ENCODE results near the gene C10orf67.
"Not testable (repeated sequence)": the region's sequence is repeated elsewhere in the genome, so short reads cannot be mapped to it uniquely, and the experiment has no call there.

The C10orf67 gene

DNA sequence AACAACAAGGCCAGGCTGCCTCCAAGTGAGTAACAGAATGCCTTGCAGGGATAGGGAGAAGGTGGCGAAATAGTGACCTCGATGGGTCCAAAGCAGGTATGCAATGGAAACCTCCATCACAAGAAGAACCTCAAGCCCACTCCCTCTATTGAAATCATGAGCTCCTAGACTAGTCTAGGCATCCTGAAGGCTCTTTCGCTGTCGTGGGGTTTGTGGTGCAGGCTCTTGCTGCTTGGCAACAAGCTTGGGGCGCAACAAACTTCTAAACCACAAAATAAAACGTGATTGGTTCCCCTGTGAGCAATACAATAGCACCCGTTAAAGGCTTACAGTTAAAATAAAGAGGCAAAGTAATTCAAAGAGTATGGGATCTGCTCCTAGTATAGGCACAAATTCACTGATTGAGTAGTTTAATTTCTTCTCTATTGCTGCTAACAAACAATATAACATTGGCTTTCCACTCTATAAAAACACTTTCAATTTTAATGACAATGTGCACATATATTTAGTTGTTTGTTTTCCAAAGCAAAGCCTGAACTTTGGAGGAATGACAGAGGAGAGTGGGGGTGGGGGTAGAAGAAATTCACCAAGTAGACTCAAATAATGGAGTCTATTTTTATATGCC, 64.1 kb downstream of the C10orf67 start:
- no peak for DNase-seq (ENCODE audit: low read depth in 2 of 2)

DNA sequence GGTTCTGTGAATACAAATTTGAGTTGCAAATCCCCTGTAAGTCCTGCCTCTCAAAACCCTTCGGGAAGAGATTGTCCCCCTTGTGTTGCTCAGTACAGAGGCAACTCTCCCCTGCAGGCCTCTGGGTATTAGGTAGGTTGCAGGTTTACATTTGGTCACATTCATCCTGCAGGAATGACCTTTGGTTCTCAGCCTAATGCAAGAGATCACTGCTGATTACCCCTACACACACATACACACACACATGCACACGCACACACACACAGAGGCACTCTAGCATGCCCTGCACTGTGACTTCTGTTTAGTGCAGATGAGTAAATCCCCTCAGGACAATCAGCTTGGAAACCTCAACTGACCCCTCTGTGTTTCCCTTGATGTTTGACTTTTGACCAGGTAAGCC, 69.2 kb downstream of the C10orf67 start:
- DNase-seq (ENCODE audit: low read depth in 2 of 2): no peak

DNA sequence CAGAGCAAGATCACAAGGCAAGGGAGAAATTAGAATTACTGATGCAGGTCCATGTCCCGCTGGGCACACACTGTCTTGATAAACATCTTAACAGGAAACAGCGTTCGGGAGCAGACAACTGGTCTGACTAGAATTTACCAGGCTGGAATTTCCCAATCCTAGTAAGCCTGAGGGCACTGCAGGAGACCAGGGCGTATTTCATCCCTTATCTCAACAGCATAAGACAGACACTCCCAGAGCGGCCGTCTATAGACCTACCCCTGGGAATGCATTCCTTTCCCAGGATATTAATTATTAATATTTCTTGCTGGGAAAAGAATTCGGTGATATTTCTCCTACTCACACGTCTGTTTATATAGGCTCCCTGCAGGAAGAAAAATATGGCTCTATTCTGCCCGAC, 70.4 kb downstream of the C10orf67 start:
- not testable (repeated sequence) for DNase-seq (ENCODE audit: low read depth in 2 of 2)

DNA sequence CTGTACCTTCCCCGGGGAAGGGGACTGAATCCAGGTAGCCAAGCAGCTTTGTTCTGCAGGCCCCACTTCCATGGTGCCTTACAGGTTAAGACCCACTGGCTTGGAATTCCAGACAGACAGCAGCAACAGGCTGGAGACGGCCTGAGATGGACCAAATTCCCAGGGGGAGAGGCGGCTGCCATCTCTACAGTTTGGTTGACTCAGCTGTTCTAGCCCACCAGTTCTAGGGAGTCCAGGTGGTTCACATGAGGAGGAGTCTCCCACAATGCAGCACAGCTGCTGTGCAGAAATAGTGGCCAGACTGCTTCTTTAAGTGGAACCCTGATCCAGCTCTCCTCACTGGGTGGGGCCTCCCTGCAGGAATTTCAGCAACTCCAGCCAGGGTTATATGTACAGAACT, 74.1 kb downstream of the C10orf67 start:
- DNase-seq (ENCODE audit: low read depth in 2 of 2): no peak

DNA sequence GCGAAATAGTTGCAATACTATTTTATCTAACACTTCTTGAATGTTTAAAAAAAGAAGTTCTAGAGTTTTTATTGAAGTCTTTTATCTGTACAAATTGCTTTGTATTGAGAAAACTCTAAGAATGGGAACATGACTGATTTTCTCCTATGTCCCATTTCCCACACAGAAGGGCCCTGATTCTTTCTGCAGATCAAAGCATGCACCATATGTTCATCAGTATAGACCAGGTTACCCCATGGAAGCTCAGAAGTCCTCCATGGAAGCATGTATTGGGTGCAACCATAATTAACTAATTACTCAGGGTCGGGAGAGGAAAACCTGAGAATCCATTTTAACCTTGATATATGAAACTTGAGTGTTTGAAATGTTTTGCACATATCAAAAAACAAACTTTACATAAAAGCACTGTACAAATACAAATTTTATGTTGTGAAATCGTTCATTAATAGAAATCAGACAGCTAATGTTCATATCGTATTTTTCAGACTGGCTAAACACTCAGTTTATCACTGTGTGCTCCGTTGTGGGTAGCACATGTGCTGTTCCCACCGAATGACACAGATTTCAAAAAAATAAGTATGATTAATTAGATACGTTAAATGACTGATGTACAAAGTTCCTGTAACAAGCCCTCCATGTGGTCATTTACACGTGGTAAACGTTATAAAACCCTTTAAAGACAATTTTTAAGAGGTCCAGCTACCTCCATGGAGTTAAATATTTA, 81.0 kb downstream of the C10orf67 start:
- no peak for DNase-seq (ENCODE audit: low read depth in 2 of 2)

DNA sequence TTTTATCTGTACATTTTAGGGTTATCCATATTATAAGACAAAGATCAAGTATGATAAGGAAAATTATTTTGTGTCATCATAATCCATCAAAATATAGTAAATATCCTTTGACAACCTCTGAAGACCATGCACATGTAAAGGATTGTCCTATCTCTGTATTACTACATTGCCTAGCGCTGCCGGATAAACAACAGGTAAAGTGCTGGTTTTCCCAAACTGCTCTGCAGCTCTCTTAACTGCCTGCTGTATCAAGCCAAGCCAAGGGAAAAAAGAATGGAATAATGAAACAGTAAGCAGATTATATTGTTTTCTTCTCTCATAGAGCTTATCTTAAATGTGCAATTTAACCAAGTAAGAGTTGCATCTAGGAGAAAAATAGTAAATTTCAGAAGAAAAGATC, 81.7 kb downstream of the C10orf67 start:
- DNase-seq (ENCODE audit: low read depth in 2 of 2): no peak

DNA sequence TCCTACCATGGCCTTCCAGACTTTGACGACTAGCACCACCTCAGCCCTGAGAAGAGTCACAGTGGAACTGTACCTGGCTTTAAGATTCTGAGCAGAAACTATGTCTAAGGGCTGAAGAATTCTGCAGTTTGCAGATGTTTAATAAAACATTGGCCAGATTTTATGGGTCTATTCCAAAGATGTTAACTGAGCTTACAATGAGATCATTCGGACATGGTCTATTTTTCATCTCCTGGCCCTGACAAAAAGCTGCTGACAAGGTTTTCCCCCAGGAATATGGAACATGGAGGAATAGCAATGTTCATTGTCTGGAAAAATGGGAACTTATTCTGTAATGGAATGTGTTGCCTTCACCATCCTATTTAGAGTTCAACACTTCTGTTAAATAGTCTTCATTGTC, 86.1 kb downstream of the C10orf67 start:
- DNase-seq (ENCODE audit: low read depth in 2 of 2): no peak

DNA sequence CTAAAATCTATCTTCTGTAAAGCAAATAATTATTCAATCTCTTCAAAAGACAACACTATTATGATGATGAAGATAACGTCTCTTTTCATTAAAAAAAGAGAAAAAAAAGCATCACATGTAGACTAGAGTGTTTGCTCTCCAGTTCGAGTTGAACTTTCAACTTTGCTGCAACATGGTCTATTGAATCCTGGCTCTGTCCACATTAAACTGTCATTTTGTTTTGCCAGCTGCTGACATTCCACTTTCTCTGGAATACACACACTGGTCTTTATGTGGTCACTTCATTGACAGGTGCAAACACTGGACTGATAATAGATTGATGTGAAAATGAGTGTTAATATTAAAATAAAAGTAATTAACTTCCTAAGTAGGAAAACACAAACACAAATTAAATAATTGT, 90.8 kb downstream of the C10orf67 start:
- no peak for DNase-seq (ENCODE audit: low read depth in 2 of 2)

DNA sequence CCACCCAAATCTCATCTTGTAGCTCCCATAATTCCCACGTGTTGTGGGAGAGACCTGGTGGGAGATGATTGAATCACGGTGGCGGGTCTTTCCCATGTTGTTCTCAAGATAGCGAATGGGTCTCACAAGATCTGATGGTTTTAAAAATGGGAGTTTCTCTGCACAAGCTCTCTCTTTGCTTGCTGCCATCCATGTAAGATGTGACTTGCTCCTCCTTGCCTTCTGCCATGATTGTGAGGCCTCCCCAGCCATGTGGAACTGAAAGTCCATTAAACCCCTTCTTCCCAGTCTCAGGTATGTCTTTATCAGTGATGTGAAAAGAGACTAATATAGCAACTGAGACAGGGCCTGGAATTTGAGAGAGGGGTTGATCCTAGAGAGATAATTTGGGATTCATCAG, 91.7 kb downstream of the C10orf67 start:
- DNase-seq (ENCODE audit: low read depth in 2 of 2): not testable (repeated sequence)

DNA sequence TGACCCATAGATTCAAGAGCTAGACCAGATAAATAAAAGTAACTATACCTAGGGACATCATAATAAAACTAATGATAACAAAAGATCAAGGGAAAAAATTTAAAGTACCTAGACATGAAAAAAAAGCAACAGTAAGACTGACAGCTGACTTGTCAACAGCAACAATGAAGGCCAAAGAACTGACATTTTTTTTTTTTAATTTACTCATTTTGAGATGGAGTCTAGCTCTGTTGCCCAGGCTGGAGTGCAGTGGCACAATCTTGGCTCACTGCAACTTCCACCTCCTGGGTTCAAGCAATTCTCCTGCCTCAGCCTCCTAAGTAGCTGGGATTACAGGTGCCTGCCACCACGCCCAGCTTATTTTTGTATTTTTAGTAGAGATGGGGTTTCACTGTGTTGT, 102.8 kb downstream of the C10orf67 start:
- not testable (repeated sequence) for DNase-seq (ENCODE audit: low read depth in 2 of 2)

DNA sequence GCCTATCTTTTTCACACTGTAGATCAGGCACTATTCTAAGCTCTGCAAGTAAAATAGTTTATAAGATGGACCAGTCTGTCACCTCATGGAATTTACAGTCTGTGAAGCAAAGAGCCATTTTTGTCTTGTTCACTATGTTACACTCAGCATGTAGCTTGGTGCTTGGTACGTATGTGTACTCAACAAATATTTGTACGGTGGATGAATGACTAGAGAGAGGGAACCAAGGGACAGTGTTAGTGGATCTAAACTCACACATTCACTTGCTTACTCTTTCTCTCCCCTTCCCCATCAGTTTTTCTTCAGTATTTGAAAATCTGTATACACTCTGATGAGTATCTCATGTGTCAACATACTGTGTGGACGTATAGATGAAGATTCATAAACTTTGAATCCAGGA, 106.6 kb downstream of the C10orf67 start:
- no peak for DNase-seq (ENCODE audit: low read depth in 2 of 2)

DNA sequence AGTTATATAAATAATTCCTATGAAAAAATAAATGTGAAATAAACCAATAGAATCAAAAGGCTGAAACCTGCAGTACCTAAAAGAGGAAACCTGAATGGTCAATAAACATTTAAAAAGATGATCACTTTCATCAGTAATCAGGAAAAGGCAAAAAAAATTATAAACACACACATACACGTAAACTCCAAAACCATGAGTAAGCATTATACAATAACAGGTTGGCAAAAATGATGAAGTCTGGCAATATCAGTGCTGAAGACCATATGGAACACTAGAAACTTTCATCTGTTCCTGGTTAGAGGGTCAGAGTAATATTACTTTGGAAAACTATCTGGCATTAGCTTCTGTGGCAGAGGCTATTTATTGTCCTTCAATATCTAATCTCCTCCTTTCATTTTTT, 114.0 kb downstream of the C10orf67 start:
- no peak for DNase-seq (ENCODE audit: low read depth in 2 of 2)

DNA sequence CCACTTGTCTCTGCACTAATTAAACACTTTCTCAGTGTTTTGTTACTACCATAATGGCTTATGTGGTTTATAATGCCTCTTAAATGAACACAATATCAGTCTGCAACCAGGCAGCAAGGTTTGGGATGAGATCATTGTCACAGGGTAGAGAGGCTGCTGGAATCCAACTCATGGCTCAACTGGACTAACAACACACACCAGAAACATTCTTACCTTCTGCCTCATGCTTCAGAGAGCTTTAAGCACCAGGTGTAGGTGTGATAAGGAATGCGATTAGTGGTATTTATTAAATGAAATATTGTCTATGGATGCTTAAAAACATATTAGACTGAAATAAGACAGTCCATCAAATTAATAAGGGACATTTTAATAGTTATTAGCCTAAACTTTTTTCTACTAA, 127.1 kb downstream of the C10orf67 start:
- no peak for DNase-seq (ENCODE audit: low read depth in 2 of 2)

DNA sequence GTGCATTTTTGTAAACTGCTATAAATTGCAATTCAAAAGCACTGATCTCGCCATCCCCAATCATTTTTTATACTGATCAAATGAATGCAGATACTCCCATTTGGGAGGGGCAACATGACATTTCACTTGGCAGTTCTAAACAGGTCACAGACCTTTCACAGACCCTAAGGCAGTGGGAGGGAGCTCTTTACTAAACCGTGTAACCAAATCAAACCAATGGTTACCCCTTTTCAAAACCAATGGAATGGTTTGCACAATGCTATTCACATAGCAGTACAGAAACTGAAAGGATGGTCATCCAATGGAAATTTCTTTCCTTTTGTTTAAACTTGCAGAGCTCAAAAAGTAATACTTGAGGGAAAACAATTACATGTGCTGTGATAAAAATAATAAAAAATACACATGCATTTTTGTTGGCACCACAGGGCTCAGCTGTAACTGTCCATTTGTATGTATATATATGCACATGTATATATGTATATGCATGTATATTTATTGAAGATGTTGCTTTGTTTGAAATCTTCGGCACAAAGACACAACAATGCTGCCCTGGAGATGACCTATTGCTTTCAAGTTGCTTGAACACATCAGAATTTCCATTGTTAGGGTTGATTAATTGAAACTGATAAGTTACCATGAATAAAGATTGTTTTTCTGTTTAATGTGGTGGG, 138.5 kb downstream of the C10orf67 start:
- no peak for DNase-seq (ENCODE audit: low read depth in 2 of 2)

DNA sequence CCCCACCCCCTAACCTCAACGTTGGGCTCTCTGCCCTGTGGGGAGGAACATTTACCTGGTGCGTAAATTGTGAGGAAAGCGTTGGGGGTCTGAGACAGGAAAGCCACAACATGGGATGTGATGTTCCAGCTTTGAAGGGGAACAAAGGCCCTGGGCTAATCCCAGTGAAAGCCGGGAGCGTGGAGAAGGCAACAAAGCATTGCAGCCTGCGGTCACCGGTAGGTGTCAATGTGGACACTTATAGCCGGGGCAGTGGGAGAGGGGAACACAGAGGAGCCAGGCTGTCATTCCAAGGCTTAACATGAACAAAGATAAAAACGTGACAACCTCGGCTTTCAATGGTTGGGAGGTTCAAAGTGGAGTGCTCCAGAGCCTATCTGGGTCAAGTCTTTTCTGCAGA, 139.8 kb downstream of the C10orf67 start:
- DNase-seq (ENCODE audit: low read depth in 2 of 2): no peak

DNA sequence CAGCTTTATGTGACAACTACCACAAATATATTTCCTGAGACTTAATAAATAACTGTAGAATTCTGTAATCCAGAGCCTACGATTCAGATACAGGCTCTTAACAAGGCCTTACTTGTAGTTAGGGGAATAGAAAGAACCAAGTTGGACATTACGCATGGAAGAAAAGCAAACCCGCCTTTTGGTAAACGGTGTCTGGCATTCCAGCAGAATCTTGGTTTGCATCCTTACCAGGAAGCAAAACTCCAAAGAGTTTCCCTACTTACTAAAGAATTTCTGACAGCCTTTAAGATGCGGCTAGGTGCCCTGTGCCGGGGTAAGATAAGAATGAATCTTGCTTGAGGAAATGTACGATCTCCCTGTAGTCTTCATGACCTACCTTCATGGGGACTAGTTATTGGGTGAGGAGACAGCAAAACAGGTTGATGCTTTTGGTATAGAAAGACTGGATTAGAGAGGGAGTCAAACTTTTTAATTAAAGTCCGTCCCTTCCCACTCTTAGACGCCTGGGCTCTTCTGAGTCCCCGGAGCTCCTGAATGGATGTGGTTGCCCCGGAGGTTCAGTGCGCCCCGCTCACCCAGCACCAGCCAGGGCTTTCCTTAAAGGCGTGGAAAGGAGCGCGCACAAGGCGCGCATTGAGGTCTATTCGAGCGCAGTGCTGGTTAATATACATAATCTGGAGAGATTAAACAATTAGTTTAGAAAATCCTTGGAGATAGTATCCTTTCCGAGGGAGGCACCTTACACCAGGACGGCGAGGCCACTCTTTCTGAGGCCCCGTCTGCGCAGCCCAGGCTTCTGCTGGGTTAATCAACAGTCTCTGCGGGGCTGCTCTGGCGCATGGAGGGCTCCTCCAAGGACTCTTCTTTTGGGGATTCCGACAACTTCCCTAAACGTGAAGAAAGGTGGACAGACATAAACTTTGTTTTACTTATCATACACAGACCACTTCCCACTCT, 140.9 kb downstream of the C10orf67 start:
- DNase-seq (ENCODE audit: low read depth in 2 of 2): no peak

DNA sequence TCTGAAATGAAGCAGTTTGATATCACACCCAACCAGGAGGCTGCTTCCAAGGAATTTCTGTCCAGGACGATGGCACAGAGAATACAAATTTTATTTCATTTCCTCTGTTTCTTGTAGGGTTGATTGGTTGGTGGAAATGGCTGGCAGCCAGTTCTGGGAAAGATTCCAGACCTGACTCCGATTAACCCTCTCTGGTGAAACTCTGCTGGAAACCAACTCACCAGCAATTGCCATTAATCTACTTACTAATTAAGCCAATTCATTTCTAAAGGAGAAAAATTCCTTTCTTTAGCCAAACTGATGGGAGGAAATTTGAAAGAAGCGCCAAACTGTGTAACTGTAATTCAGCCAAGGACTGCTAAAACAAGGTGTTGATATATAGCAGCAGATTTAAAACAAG, 141.8 kb downstream of the C10orf67 start:
- DNase-seq (ENCODE audit: low read depth in 2 of 2): no peak

DNA sequence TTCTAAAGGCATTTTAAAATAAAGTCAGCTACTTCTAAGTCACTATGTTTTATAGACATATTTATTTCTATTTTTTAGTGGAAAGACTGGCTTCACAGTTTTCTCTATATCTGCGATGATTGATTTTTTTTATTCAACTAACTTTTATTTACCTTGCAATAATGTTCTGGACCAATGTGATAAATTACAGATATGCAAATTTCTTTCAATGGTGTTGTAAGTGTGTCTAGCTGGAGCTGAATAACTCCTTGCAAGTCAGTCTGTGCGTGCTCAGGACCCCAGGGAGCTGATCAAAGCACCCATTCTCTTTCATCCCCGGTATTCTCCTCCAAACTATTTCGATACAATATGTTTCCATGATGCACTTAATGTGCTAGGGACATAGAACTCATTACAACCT, 142.8 kb downstream of the C10orf67 start:
- DNase-seq (ENCODE audit: low read depth in 2 of 2): no peak

DNA sequence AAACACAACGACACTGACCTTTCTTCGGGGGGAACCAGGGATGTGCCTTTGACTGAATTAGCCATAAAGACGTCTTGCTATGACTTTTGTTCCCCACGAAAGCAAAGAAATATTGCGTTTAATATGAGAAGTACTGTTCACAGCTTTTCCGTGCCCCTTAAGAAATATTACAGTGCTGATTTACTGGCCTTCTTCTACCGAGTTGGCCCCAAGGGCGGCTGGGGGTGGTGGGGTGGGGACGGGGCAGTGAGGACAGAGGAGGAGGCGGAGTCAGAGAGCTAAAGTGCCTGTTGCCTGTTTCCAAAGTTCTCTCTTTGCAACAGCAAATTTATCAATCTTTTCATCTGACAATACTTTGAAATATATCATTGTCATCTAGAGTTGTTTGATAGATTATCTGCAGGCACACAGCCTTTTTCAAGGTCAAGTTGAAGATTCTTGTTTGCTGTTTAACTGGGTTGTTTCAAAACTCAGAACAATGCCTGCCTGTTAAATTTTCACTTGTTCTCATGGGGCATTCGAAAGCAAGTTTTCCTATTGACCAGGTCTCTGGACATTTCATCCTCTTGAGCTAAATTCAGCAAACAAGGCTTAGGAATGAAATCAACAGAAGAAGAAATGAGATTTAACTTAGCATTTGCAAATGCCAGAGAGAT, 143.5 kb downstream of the C10orf67 start:
- no peak for DNase-seq (ENCODE audit: low read depth in 2 of 2)

DNA sequence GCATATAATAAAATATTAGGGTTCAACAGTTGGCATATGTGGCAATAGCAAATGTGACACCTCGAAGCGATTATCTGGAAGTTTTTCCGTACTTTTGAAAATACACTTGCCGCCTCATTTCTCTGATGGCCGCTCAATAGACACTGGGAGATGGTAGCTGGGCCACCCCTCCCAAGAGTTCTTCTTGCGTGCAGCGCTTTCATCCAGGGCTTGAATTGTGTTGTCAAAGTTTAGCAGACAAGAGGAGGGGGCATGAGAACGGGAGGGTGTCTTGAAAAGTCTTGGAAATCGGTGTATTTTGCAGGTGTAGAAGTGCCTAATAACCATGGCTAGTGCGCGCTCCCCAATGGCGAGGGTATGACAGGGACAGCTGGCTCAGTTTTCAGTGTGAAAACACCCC, 144.0 kb downstream of the C10orf67 start:
- no peak for DNase-seq (ENCODE audit: low read depth in 2 of 2)

DNA sequence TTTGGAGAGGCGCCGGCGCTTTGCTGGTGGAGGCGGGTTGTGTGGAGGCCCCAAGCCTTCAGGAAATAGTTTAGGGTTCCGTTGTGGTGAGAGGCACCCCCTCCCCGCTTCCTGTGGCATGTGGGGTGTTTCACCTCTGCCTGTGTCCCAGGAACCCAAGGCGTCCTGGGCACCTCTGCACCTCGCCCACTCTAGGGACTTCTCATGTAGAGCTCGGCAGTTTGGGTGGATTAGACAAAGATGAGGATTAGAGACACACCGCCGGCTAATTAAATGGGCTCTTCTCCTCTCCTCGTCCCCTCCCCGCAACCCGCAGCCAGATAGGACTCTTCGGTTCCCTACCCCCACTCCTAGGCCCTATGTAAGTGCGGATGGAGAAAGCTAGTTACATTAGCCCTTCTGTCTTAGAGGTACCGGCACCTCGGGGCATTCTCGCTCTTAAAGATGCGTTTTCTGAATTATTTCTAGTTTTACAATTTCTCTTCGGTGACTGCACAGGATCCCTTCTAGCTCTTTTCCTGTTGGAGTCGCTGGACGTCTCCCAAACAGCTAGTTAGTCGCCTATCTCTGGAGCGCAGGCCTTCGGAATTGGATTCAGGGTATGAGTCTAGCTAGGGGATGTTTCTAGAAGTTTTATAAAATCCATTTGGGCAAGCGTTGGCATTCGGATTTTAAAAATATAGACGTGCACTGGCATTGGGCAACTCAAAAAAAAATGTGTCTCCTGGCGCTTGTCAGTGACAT, 144.7 kb downstream of the C10orf67 start:
- no peak for DNase-seq (ENCODE audit: low read depth in 2 of 2)
